Islet precursor cell (in vitro differentiated cells): ENCODE results near the gene WARS2.

Experiments used
- DNase-seq: peaks from one replicate; pipeline ENCODE4 v3.0.0-alpha.2; 2018

The WARS2 gene

DNA sequence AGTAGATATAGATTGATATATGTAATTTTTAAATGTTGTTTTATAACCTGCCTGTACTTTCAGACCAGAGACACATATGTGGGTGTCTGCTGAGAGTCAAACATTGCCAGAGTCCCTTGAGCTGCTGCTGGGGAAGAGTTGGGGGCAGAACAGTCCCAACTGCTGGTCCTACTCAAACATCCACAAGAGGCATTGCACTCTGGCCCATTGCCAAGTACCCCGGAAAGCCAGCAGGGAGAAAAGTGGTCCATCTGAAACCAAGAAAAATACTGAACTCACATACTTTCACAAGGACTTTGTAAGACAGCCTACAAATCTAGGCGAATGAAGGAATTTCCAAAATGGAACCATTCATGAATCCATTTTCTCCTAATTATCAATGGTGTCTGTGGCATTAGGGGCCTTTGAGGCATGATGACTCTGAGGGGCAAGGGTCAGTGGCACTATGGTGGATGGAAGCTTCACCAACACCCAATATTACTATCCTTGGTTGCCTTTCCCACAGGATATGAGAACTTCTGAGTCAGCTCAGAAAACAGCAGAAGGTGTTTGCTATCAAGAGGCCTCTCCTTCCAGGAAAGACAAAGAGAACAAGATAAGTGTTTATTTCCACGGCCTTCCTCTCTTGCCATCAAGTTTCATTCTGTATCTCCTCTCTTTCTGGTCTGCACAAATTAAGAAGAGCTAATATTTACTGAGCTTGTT lies 145.0 kb downstream of the WARS2 start:
- no peak for DNase-seq

- DNase-seq, result no peak
These were observed 146.8 kb downstream of the WARS2 start for GRCh38 chr1:118993700-118994026.

GRCh38 chr1:118992868-118993699 lies 147.4 kb downstream of the WARS2 start:
- peak; percentile 76 for DNase-seq

DNA sequence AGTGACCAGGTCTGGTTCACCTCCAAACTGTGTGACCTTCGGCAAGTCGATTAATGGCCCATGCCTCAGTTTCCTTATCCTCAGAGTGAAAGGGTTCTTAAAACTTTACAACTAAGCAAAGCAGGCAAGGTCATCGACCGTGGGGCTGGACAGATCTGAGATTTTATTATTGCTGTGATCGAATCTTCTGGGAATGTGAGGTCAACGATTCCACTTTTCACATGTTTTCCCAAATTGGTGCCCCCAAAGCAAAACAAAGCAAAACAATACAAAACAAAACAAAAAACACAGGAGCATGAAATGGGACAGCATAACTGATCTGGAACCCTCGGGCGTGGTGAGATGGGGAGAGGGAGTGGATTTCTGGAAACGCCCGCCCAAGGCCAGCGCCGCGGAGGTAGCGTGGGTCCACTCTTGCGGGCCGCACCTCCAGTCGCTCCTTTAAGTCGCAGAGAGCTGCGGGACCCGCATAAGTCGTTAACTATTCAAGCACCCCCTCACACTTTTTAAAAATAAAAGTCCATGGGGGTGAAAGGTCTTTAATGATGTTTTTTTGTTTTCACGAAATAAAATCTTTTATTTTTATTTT lies 148.1 kb downstream of the WARS2 start:
- DNase-seq, result no peak

DNA sequence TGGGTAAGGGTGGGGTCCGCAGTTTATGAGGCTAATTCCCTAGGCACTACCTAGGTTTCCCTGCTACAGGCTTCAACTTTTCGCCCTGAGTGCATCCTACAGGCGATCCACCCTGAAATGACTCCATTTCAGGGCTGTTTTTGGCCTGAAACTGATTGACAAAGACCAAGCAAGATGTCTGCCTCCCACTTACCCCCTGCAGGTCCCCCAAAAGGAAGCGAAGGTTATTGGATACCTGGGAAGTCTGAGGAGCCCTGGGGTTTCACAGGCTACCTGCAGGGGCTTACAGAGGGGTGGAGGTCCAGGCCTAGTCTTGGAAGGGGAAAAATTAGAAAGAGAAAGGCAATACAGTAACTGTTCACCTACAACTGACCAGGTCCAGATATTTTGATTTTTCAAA lies 149.0 kb downstream of the WARS2 start:
- no peak for DNase-seq

DNA sequence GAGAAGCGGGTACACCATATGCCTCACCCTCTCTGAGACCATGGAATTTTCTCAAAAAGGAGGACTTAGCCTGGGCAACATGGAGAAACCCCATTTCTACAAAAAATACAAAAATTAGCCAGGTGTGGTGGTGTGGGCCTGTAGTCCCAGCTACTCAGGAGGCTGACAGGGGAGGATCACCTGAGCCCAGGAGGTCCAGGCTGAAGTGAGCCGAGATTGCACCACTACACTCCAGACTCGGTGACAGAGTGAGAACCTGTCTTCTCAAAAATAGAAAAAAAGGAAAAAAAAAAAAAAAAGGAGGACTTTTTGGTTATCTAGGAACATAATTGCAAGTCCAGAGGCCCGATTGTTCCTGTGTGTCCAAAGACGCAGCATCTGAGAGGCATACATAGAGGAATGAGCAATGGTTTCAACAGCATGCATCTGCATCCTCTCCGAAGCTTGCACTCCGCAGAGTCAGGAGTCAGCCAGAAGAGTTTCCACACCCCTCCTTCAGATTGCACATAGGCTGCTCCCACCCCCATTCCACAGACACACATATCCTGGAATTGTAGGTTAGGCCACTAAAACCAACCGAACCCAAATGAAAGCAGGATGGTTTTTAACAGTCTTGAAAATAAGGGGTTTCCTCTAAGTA lies 149.8 kb downstream of the WARS2 start:
- no peak for DNase-seq

- DNase-seq, result no peak
These were observed 150.5 kb downstream of the WARS2 start for GRCh38 chr1:118989878-118990378.

GRCh38 chr1:118989006-118989815 lies 151.2 kb downstream of the WARS2 start:
- DNase-seq, result peak; percentile 90

DNA sequence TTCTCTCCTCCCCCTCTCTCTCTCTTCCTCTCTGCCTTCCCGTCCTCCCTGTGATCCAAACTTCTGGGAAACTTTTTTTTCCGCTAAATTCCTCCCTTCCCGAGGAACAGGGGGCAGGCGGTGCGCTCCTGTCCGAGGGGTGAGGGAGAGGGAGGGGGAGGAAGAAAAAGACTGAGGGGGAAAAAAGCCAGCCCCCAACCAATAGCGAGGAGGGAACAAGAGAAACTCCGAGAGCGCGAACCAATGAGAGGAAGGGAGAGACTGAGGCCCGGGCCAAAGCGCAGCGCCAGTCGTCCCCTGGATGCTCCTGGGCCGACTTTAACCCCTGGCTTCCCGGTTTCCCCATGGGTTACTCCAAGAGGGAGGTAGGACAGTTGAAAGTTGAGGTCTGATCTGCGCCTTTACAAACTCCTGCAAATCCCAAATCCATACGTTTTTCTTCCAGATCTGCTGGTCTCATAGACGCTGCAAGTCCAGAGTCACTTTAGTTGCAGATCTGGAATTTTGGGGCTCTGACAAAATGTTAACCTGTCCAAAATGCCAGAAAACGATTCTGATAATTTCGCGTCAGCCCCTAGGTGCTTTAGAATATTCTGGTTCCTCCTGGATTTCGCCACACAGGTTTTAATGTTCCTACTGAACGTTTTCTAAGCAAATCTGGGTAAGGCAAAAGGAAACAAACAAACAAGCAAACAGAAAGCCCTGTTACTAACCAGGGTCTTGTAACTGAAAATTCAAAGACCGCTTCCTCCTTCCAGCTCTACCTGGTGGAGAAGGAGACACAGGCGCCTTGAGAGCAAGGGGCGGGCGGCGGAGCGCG lies 152.1 kb downstream of the WARS2 start, which contains the start of gene TBX15:
TBX15 (minus strand) TSS at position 158 of the 820 bp plus-strand sequence. CDS start 548 bp downstream, outside the sequence.
- DNase-seq, result no peak

GRCh38 chr1:118987468-118988185 lies 152.8 kb downstream of the WARS2 start:
- peak; percentile 76 for DNase-seq

- DNase-seq, result no peak
These were observed 153.6 kb downstream of the WARS2 start for GRCh38 chr1:118986555-118987467.

DNA sequence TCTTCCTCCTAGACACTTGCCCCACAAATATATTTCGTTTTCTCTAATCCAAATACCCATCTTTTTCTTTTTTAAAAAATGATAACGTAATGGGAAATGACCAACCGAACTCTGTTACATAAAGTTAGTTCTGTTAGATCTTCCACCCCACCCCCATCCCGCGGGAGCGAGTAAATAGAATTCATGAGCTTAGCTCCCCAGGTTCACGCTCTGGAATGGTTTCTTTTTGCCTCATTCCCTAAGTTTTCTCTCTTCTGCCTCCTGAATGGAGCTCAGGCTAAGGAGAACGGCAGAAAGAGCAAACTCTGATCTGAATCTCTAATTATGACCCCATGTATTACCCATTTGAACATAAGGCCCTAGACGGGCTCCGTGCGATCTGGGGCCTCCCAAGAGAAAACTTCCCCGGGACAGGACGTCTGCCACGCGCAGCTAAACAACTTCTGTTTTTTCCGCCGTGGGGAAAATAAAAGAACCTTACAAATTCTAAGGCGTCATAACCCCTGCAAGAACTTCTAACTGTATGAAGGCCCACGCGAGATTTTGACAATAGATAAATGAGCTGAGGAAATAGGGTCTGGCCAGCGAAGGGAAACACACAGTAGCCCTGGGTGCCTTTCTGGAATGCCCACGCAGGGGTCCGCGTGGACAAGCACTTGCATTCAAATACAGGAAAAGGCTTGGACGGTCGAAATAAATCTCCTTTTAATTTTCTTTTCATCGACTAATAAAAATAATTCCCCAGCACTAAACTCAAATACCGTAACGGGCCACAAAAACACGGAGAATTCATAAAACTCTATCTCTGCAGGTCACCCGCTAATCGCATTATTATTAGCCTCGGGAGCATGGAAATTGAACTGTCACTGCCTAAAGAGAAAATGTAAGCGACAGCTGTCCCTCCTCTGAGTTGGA lies 154.6 kb downstream of the WARS2 start:
- no peak for DNase-seq

DNA sequence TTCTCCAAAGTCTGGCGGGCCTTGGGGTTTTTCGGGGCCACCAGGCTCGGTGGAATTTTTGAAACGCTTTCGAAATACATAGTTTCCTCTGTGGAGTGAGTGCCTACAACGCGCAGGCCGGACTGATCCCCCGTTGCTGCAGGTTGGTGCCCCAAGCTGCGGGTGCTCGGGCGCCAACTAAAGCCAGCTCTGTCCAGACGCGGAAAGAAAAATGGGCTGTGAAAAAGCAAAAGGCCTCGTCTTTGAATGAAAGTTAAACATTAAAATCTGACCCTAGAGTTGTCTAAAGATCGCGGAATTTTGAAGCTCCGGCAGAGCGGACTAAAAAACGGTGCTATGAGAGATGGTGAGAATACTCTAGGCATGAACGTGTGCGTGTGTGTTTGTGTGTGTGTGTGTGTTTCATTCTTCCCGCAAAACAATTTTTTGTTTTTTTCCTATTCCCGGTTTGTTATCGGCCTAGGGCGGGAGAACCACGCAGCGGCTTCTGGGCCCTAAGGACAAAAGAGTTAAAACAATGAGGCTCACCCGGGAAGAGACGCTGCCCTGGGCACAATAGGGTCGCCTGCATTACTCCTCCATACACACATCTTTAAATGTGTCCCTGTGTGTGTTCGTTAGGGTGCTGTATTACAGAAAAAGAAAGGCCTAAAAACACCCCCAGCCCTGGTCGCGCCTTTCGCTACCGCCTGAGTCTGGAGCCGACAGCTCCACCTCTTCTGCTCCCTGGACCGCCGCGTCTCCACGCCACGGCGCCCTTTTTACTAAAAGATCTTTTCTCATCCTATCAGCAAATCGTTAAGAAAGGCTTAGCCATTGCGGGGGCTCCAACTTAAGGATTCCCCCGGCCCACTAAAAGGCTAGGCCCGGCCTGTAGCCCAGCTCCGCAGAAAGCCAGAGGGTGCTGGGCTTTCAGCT lies 155.5 kb downstream of the WARS2 start:
- DNase-seq, result no peak

DNA sequence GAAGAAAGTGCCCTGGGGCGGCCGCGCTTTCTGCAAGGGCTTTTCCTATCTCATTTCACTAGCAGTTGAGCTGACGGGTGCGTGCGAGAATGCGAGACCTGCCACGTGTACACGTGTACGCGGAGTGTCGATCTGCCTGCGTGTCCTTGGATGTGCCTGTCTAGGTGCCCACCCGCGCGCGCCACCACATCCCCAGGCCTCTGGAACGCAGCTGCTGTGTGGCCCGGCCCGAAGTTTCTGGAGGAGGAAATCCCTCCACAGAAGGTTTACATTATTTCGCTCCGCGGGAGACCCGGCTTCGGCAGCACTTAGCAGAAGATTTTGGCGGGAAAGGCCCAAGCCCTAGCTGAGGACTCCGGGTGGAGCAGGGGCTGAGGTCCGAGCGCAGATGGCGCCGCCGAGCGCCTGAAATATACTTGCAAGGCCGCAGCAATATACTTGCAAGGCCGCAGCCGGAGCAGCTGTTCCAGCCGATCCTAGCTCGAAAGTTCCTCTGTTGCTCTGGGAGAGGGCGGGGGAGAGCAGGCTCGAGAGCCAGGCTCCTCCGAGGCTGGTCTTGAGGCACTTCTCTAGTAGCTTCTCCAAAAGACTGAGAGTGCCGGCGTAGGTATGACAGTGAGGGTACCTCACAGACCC lies 156.2 kb downstream of the WARS2 start:
- peak; percentile 72 for DNase-seq

DNA sequence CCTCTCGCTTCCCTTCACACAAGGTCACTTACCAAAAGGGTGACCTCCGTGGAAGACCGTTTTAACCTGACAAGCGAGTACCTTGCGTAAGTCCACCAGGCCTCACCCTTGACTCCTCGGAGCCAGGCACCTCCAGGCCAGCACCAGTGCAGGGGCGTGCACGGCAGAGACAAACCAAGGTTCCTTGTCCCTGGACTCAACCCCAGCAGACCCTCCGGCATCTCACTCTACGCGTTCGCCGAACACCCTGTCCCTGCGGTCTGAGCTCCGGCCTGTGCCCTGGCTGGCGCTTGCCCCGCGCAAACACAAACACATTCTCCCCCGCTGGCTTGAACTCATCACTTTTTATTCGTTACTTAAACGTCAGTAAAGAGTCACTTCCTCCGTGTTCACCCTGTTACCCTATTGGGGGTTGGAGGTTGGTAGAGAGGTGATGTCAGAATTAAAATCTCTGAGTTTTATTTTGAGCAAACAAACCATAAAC lies 156.9 kb downstream of the WARS2 start:
- no peak for DNase-seq

GRCh38 chr1:118982821-118983557 lies 157.5 kb downstream of the WARS2 start:
- no peak for DNase-seq
